ENCODE data around the gene RUSC2.

- TF ChIP-seq CTCF (IDR thresholded peaks at IDR 0.05; ENCODE audit: poor library complexity) (no peak), EZH2 (IDR thresholded peaks at IDR 0.05; ENCODE audit: borderline replicate concordance) (no peak)
Measured at GRCh38 chr9:35478871-35479270, 11.0 kb upstream of the RUSC2 start.

All from hepatocyte (in vitro differentiated cells).